ENCODE measurements around the gene PPM1H.
"Not testable (repeated sequence)": the region's sequence is repeated elsewhere in the genome, so short reads cannot be mapped to it uniquely, and the experiment has no call there.

PPM1H gene

GRCh38 chr12:62907078-62907477 lies 27.9 kb downstream of the PPM1H start:
- no peak for DNase-seq

DNA sequence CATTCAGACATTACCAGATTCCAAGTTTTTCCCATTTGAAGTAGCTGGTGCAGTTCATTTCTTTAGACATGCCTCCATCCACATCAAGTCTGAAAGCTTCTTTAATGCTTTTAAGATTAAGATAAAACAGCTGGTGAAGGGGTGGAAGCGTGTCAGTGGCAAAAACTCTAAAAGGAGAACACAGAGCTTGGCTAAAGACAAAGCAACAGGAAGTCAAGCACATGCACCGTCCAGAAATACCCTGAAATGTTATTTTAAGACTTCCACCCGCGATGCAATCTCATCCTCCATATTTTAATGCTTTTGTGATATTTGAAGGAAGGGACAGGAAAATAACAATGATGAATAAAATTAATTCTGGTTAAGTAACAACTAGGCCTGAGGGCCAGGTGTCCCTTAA lies 31.8 kb downstream of the PPM1H start:
- peak; percentile 76 for DNase-seq

- DNase-seq: no peak
These were observed 34.2 kb downstream of the PPM1H start for GRCh38 chr12:62900686-62901272.

DNA sequence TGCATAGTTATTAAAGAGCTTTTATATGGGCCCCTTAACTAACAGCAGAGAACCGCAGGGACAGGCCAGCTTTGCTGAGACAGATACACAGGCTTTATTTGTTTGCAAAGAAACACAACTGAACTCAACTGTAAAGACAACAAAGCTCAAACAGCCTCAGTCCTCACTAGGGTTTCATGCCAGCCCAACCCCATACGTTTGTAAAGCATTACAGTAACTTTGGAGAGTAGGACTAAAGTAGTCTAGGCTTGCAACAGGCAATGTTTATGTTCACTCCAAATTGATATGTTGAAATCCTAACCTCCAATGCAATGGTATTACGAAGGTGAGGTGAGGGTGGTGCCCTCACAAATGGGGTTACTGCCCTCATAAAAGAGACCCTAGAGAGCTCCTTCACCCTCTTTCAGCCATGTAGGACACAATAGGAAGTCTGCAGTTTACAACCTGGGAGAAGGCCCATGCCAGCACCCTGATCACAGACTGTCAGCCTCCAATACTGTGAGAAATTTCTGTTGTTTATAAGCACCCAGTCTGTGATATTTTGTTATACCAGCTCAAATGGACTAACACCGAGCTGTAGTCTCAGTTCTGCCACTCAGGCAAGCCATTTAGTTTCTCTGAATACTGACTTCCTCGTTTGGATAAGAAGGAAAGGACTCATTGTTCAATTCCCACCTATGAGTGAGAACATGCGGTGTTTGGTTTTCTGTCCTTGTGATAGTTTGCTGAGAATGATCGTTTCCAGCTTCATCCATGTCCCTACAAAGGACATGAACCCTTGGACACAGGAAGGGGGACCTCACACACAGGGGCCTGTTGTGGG lies 35.2 kb downstream of the PPM1H start:
- DNase-seq: no peak

- DNase-seq: peak; percentile 56
These were observed 36.4 kb downstream of the PPM1H start for GRCh38 chr12:62898526-62898925.

GRCh38 chr12:62895351-62895877 lies 39.5 kb downstream of the PPM1H start:
- DNase-seq: no peak

DNA sequence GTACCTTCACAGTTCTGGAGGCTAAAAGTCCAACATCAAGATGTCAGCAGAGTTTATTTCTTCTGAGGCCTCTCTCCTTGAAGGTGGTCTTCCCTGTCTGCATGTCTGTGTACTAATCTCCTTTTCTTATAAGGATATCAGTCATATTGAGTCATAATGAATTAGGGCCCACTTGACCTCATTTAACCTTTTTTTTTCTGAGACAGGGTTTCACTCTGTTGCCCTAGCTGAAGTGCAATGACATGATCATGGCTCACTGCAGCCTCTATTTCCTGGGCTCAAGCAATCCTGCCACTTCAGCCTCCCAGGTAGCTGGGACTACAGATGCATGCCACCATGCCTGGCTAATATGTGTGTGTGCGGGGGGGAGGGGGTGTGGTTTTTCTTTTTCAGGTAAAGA lies 41.7 kb downstream of the PPM1H start:
- DNase-seq: no peak

DNA sequence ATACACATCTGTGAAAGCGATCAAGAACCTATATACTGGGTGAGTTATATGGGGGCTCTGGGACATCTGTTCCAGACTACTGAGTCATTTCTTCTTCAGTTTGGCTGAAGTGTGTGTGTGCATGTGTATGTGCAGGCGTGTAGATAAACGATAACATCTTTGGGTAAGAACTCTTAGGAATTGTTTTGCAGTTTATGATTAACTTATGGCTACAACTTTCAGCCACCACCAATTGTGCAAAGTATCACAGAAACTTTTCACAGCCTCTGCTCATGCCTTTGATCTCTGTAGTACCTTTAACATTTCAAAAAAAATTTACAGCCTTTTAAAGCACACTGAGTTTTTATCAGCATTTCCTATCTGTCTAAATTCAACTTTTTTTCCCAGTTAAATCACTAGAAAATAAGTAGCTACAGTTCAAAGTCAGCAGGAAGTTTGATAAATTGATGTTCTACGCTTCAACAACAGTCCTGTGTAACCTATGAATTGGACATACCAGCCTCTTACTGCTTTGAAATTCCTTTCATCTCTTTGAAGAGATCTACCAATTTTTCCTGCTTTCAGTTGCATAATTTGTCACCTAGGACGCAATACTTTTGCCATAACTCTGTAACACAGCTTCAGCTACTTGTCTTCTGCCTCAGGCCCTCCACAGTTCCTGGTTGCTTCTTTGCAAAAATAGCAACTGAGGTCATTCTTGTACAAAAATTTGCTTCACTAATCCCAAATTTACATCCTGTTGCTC lies 43.0 kb downstream of the PPM1H start:
- DNase-seq: peak; percentile 42

DNA sequence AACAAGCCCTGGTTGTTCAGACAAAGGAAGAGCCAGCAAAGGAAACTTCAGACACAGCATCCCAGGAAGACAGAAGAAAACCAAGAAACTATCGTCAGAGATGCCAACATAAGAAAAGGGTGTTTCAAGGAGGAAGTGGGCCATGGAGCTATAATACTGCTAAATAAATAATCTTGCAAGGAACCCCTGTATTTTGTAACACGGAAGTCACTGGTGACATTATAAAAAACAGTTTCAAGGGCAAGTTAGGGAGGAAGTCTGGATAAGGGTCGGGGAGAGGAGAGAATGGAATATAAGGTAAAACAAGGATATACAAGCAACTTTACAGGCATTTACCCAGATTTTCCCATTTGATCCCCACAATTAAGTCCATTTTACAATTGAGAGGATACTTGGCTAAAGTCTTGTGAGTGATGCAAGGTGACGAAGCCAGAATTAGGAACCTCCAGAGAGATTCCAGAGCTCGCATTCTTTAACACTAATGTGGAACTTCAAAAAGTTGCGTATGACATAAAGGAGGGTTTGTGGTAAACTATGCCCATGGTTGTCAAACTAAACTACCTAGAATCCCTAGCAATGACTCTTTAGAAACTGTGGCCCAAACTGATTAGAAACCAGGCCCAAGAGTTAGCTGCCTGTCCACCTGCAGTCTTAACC lies 46.4 kb downstream of the PPM1H start:
- DNase-seq: no peak

- peak; percentile 44 for DNase-seq
These were observed 48.2 kb downstream of the PPM1H start for GRCh38 chr12:62886796-62887195.

DNA sequence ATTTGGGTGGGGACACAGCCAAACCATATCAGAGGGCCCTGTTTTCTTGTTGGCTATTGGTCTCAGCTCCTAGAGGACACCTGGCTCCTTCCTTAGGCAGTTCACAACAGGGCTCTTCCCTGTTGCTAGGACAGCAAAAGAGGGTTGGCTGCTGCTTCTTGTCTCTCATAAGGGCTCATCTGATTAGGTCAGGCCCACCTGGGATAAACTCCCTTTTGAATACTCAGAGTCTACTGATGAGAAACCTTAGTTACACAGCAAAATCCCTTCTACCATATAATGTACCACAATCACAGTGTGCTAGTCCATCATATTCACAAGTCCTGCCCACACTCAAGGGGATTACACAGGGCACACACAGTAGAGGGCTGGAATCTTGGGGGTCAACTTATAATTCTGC lies 49.7 kb downstream of the PPM1H start:
- no peak for DNase-seq

DNA sequence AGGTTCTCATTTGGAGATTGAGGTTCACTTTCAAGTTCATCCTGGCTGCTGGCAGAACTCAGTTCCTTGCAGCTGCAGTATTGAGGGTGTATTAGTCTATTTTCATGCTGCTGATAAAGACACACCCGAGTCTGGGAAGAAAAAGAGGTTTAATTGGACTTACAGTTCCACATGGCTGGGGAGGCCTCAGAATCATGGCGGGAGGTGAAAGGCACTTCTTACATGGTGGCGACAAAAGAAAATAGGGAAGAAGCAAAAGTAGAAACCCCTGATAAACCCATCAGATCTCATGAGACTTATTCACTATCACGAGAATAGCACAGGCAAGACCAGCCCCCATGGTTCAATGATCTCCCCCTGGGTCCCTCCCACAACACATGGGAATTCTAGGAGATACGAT lies 50.1 kb downstream of the PPM1H start:
- DNase-seq: not testable (repeated sequence)

GRCh38 chr12:62882696-62883095 lies 52.3 kb downstream of the PPM1H start:
- no peak for DNase-seq

DNA sequence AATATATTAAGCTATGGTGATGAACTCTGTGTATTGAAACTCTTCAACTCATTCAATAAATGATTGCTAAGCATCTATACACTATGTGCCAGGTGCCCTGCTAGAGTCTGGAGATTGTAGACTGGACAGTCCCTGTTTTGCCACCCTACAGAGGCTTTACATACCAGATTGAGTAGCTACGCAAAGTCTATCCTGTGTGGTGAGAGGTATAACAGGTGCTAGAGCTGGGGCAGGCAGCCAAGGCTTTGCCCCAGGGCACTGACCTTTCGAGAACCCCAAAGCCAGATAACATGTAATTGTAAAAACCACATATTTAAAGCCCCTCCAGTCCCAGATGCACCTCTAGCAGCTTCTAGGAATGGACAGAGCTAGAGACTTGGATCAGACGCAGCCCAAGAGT lies 52.8 kb downstream of the PPM1H start:
- no peak for DNase-seq

DNA sequence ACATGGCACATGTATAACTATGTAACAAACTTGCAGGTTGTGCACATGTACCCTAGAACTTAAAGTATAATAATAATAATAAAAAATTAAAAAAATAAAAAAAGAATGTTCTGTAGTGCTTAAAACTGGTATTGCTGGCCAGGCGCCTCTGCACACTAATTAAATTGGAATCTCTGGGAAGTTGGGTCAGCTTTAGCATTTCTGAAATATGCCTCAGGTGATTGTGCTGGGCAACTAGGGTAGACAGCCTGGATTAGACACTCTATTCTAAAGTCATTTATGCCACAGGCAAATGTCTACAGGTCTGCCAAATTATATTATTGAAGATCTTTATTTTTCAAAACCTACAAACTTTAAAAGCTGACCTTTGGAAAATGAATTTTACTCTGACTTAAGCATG lies 55.3 kb downstream of the PPM1H start:
- DNase-seq: no peak

DNA sequence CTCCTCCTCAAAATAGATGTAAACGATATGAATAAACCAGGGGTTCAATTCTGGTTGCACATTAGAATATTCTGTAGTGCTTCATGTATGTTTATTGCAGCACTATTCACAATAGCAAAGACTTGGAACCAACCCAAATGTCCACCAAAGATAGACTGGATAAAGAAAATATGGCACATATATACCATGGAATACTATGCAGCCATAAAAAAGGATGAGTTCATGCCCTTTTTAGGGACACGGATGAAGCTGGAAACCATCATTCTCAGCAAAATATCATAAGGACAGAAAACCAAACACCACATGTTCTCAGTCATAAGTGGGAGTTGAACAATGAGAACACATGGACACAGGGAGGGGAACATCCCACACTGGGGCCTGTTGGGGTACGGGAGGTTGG lies 55.7 kb downstream of the PPM1H start:
- not testable (repeated sequence) for DNase-seq

DNA sequence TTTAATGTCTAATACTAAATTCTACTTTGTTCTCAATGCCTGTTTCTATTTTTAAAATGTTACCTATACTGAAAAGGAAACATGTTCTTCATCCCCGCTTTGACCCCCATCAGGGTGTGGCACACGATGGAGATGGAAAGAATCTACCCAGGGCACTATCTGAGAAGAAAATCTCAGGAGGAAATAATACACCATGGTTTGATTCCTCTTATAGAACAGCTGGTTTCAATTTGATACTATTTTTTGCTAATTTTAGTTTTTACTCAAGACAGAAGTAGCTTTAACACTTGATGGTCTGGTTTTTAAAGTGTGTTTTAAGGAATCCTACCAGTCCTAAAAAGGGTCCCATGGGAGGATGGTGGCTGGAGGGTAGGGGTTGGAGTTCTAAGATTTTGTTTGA lies 56.7 kb downstream of the PPM1H start:
- no peak for DNase-seq

GRCh38 chr12:62876938-62877548 lies 57.9 kb downstream of the PPM1H start:
- DNase-seq: no peak

DNA sequence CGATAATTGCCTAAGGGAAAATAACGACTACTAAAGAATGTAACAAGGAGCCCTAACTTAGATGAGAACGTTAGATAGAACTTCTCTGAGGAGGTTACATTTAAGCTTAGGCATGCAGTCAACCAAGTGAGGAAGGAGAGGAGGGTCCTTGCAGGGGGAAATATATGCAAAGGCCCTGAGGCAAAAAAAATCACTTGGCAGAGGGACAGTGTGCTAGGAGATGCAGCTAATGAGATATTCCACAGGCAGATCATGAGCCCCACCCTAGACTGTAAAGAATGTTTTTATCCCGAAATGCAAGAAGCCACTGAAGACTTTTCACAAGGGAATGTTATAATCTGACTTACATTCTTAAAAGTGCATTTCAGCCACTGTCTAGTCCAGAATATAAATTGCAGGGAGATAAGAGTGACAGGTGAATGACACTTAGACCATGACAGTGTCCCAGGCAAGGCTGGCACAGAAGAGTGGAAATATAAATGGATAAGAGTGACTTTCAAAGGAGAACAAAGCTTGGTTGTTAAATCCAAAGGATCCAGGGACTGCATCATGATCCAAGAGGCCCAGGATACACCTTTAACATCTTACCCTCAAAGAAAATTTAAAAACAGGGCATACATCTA lies 61.0 kb downstream of the PPM1H start:
- no peak for DNase-seq

DNA sequence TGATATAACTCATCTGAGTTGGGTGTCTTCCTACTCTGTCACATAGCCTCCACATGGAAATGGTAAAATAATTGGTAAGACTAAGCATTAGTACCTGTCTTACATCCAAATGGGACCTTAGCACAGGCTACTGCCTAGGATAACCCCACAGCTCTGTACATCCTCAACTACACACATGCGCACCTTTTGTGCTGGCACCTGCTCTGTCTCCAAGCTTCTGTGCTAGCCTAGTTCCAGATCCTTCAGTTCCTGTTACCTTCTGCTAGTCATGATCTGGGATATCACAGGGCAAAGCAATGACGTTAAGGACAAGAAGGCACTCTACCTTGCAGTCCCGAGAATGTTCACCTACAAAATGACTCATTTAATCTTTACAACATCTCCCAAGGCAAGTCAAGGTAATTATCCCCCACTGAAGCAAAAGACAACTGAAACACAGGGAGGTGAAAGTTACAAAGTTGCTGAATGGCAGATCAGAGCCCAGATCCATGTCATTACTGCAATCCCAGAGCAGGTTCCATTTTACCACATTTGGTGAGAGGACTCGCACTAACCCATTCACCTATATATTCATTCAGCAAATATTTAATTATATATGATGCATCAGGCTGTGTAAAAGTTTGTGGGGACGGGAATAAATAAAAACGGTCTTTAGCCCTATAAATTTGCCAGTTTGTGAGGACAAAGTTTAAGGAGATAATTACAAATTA lies 61.7 kb downstream of the PPM1H start:
- DNase-seq: no peak

GRCh38 chr12:62868820-62869219 lies 66.1 kb downstream of the PPM1H start:
- no peak for DNase-seq
